Left colon (tissue), 2 donors: ENCODE results near the gene MOB2. TPM values are rescaled to one million over a fixed set of nuclear protein-coding genes. Genes with fewer than 3 reads are reported as not detected.
"Not testable (repeated sequence)": the region's sequence is repeated elsewhere in the genome, so short reads cannot be mapped to it uniquely, and the experiment has no call there.

Experiments used
- ATAC-seq: fragments of 200-7000 bp; cut with Tn5 transposase; one replicate; pipeline ENCODE4 v1.9.1; 2020; ENCODE audit warnings: mild to moderate bottlenecking, moderate library complexity
- DNase-seq, 2 donors: peaks; one replicate each; pipeline ENCODE4 v3.0.0-alpha.2; 2020
- intact Hi-C, 2 donors: fragments of 100-400 bp; cut with DNase I in 1 of 2; cut with micrococcal nuclease in 1 of 2; formaldehyde crosslinking; loops; one replicate each; pipeline versions ENCODE4 v1.11.2 to v1.14.0; 2022; cut with DNase I, micrococcal nuclease
- total RNA-seq, 2 donors: library from RNA; stranded (reverse); fragmentation: NEBNext Ultra II Directional; extraction: Animal tissue kit (Norgen Biotek cat#: 25700); gene quantifications; one replicate each; pipeline ENCODE4 v1.2.1, GENCODE V29; 2021
- donor health status: DM: no; HTN: no; CAD: no.
- donor health status: DM: yes; HTN: yes; CAD: no.

Gene MOB2
- total RNA-seq, 2 donors from 2014 or later: 48.3 to 55.8 TPM

DNA sequence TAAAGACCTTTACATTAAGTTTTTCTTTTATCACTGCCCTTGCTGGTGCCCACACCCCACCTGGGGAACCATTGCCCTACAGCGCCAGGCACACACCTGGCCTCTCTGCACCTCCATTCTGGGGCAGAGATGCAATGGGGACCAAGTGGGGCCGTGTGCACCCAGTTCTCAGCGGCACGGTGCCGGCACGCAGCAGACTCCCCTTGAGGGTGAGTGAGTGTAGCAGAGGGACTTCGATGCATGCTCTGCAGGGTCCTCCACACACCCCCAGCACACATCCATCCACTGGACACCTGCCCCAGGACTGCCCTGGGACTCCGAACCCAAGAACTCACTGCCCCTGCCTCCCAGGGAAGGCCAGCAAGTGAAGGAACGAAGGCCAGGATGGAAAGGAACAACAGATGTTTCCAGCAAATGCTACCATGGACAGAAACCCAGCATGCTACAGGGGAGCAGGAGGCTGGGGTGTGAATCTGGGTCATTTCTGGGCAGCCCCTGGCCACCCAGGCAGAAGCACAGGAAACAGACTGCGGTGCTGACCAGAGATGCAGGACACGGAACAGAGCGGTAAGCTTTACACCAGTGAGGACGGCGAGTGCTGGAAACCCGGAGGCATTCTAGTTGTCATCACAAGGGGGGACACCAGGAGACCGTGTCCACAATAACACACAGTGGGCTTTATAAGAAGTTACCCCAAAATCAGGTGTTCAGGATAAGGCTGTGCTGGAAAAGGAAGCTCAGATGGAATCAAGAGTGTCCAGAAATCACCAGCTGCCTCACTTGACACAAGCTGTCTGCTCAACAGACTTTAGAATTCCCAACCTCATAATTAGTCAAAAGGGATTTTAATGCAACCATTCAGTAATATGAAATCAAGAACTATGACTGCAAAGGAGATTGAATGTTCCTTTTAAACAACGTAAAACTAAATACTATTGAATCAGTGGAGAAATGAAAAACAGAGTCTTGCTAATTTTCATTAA lies 32.7 kb upstream of the MOB2 start:
- intact Hi-C loops: loop anchor here (5.0 to 10.0 kb wide), 3 partner anchors 65 to 317 kb away; no protein-coding TSS in a partner anchor
- no peak for ATAC-seq
- no peak for DNase-seq

DNA sequence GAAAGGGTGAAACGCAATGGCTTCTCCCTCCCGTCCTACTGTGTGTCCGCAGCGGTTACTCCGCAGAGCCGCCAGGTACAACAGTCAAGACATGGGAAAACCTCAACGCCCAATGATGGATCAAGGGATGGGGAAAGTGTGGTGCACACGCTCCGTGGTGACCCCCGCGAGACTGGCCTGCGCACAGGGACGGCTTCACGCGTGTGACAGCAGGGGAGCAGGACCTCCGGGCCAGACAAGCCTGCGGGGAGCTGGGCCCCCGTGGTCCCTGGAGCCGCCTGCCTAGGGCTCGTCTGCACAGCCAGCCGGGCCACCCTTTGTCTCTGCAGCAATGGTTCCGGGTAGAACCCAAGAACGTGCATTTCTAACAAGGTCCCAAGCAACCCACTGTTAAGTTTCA lies 31.7 kb upstream of the MOB2 start:
- no peak for DNase-seq
- no peak for ATAC-seq
- intact Hi-C loops: loop anchor here (5.0 to 10.0 kb wide), 3 partner anchors 64 to 316 kb away; no protein-coding TSS in a partner anchor

- no peak for ATAC-seq
- DNase-seq: no peak
- intact Hi-C loops: loop anchor here (5.0 to 10.0 kb wide), 3 partner anchors 63 to 315 kb away; no protein-coding TSS in a partner anchor
Observed at GRCh38 chr11:1517117-1518005, 30.8 kb upstream of the MOB2 start.

DNA sequence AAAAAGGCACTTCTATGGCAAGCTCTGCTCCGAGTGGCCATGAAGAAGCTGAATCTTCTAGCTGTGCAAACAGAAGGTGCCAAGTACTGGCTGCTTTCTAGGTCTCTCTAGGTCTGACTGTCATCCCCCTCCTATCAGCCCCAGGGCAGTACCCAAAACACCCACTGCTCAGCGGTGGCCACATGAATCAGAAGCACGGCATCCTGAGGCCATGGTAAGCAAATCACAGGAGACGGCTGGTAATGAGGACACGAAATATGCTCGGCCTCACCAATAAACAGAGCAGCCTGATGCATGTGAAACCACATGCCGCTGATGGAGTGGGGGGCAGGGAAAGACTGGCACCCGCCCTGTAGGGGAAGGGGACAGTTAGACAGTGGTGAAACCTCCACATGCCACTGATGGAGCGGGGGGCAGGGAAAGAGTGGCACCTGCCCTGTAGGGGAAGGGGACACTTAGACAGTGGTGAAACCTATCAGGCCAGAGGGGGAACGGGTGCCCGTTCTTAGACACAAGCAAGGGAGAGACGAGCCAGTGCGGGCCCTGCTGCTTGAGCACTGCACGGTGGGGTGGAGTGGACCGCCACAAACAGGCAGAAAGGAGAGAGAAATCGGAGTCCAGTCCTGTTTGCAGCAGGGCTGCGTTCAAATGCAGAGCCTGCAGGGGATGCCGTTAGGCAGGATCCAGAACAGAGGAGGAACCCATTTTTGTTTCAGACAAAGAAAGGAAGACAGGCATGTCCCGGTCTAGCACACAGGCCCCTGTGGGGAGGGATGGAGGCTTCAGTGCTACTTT lies 29.9 kb upstream of the MOB2 start:
- ATAC-seq: no peak
- intact Hi-C loops: loop anchor here (5.0 to 10.0 kb wide), 3 partner anchors 62 to 314 kb away; no protein-coding TSS in a partner anchor
- DNase-seq: no peak

- intact Hi-C loops: loop anchor here (5.0 to 10.0 kb wide), 3 partner anchors 61 to 313 kb away; no protein-coding TSS in a partner anchor
- DNase-seq (peak; percentile 53 to 87), ATAC-seq (peak; percentile 89)
Observed at GRCh38 chr11:1515082-1516060, 28.8 kb upstream of the MOB2 start.

GRCh38 chr11:1514336-1515061 lies 27.9 kb upstream of the MOB2 start:
- no peak for DNase-seq
- ATAC-seq: no peak
- intact Hi-C loops: loop anchor here (5.0 to 10.0 kb wide), 3 partner anchors 60 to 312 kb away; no protein-coding TSS in a partner anchor

DNA sequence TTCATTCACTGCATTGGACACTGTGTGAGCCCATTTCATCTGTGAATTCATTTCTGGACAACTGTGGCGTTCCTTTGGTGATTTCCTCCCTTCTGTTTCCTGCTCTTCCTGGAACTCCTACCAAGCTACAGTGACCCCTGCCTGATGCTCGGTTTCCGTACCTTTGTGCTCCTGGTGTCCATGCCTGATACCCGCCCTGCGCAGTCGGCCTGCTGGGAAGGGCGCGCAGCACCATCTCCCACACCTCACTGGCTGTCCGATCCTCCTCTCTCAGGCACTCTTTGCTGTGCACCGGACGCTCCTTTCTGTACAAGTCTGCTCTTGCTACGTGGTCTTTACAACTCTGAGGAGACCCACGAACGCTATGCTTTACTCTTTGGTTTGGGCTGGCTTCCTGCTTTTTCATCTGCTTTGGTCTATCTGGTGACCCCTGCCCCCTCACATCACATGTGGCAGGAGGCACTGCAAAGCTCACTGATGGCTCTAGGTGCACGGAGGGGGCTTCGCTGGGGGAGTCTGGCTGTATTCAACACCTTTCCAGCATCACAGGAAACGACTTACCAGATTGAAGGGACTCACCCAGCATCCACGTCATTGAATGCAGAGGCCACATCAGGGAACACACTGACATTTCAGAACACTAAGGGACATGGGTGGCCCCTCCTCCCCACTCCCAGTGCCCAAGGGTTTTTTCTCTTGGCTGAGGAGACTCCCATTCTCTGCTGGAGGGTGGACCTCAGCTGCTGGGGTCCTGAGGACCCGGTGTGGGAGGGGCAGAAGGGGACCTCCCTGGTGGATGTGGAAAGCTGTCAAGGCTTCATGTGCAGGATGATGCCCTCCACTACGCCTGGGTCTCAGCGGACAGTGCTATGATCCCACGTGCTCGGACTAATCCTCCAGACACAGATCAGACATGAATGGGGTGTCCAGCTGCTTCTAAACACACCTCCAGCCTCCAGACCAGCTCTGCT lies 27.0 kb upstream of the MOB2 start:
- no peak for ATAC-seq
- intact Hi-C loops: loop anchor here (10.0 kb wide), 2 partner anchors 59 to 309 kb away; no protein-coding TSS in a partner anchor
- no peak for DNase-seq

DNA sequence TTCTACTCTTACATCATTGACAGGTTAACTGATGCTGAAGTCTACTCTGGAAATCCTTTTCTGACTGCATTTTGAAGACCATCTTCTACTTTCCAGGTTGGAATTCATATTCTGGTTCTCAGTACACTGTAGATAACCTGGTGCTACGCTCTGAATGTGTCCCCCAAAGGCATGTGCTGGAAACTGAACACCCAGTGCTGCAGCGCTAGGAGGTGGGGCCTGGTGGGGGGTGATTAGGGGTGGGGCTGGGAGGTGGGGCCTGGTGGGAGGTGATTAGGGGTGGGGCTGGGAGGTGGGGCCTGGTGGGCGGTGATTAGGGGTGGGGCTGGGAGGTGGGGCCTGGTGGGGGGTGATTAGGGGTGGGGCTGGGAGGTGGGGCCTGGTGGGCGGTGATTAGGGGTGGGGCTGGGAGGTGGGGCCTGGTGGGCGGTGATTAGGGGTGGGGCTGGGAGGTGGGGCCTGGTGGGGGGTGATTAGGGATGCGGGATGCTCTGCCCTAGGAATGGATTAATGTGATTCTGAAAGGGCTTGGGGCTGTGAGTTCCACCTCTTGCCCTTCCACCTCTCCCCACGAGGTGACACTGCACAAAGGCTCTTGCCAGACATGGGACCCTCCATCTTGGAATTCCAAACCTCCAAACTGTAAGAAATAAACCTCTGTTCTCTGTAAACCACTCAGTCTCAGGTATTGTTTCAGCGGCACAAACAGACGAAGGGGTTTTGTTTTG lies 26.1 kb upstream of the MOB2 start:
- not testable (repeated sequence) for ATAC-seq, DNase-seq
- intact Hi-C loops: loop anchor here (10.0 kb wide), 2 partner anchors 58 to 308 kb away; no protein-coding TSS in a partner anchor

- intact Hi-C loops: loop anchor here (10.0 kb wide), 2 partner anchors 57 to 307 kb away; no protein-coding TSS in a partner anchor
- no peak for ATAC-seq
- no peak for DNase-seq
Observed at GRCh38 chr11:1511937-1512496, 25.4 kb upstream of the MOB2 start.

DNA sequence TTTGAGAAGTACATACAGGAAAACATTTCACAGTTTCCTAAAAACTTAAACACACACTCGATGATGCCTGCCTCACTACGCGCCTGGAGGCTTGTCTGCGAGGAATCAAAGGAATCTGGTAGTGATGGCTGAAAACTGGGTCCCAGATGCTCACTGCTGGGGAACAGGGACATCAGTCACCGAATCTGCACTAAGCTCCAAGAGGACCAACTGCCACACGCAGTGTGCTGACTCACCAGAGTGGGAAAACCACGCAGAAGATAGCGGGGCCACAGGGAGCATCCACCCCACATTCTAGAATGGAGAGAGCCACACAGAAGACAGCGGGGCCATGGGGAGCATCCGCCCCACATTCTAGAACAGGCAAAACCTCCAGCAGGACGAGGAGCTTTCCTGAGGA lies 24.3 kb upstream of the MOB2 start:
- no peak for DNase-seq
- ATAC-seq: no peak
- intact Hi-C loops: loop anchor here (10.0 kb wide), 2 partner anchors 56 to 306 kb away; no protein-coding TSS in a partner anchor

- ATAC-seq, DNase-seq: not testable (repeated sequence)
- intact Hi-C loops: loop anchor here (10.0 kb wide), 2 partner anchors 56 to 306 kb away; no protein-coding TSS in a partner anchor
Observed at GRCh38 chr11:1510351-1510750, 23.8 kb upstream of the MOB2 start.

GRCh38 chr11:1509626-1510255 lies 23.2 kb upstream of the MOB2 start:
- DNase-seq: no peak
- no peak for ATAC-seq
- intact Hi-C loops: loop anchor here (10.0 kb wide), 2 partner anchors 55 to 305 kb away; no protein-coding TSS in a partner anchor

DNA sequence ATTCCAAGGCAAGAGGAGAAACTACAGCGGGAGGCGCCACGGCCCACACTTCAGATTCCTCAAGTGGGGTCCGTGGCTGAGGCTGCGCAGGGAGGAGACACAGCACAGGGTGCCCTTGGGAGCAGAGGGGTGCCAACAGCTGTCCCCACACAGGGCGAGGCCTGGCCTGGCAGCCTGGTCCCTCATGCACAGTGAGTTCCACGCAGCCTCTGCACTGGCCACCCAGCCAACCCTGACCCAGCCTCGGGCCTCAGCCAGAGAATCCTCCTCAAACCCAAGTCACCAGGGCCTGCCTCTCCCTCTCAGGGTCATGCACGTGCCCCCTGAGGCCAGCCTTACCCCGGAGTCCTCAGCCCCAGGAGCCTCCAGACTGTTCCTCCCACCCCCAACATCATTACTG lies 22.4 kb upstream of the MOB2 start:
- intact Hi-C loops: no loop called here
- ATAC-seq (no peak), DNase-seq (no peak)

GRCh38 chr11:1508491-1508891 lies 21.9 kb upstream of the MOB2 start:
- no peak for ATAC-seq
- intact Hi-C loops: no loop called here

More at GRCh38 chr11:1508491-1508891, 21.9 kb upstream of the MOB2 start:
- no peak for DNase-seq
